ENCODE measurements around the gene EEF1G.

EEF1G gene

DNA sequence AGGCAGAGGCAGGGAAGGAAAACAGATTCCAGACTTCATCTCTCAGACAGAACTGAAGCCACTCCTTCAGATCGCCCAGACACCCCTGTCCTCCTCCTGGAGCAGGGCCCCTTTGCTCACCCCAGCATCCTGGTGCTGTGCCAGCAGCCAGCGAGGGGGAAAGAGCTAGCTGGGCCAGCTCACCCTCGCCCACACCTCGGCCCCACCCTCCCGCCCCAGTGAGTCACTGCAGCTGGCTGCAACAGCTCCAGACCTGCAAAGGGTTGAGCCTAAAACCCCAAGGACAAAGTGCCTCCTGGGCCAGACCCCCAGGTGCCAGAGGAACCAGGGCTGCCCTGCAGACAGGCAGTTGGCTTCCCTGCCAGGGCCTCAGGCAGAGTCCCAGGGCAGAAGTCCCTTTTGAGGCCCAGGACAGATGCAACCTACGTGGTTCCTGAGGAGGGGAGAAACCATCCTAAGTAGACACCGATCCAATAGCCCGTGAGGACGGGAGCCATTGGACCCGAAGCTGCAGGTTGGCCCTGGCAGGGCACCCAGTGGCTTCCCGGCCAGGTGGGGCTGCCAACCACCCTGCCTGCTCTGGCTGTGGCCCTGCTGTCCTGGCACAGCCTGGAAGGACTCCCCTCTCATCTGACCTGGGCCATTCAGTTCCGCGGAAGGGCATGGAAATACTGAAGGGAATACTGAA lies 34.3 kb downstream of the EEF1G start:
- DNase-seq (ENCODE audit: low spot score): no peak

DNA sequence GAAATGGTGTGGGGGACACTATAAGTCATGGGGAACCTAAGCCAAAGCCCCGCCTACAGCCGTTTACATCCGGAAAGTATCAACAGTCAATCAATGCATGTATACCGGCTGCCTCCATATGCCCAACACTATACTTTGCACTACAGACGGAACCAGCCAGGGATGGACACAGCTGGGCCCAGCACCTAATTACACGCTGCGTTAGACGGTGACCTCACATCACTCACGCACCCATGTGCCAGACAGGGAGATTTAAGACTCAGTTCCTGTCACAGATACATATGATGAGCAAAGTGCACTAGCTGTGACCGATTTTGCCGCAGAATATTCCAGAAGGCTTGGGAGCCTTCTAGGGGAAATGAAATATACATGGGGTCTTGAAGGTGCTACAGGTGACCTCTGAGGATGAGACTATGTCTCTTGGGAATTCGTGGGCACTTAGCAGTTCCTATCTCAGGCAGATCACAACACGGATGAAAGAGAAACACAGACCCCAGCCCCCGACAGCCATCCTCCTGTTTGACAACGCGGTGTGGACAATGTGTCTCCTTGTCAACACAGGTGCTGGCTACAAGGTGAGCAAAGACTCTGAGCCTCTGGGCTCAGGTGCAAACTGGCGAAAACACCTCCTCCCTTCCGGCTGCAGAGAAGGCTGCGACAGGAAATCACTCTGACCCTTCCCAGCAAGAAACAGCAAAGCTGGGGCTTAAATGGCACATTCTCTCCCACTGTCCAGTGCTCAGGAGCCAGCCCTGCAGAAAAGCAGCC lies 35.0 kb downstream of the EEF1G start:
- no peak for DNase-seq (ENCODE audit: low spot score)

DNA sequence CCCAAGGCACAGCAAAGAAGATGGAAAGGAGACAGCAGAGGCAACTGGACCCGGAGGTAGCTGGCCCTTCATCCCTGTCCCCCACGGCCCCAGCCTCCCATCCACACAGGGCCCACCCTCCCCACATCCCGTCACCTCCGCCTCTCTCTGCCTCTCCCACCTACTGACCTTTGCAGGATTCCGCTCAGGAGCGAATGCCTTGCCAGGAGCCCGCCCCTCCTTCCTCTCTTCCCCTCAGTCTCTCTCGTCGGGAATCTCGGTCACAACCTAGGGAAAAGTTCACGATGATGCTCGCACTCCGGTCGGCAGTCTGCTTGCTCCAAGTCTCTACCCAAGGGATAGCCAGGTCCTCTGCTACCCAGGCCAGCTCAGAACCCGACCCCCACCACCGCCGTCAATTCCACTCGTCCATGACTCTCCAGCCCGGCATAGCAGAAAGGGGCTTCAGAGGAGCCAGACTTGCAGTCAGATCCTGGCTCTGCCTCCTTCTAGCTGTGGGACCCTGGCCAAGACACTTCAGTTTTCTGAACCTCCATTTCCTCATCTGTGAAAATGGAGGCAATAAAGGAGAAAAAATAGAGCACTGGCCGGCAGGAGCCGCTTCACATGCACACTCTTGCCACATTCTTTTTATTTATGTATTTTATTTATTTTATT lies 37.3 kb downstream of the EEF1G start:
- no peak for DNase-seq (ENCODE audit: low spot score)

DNA sequence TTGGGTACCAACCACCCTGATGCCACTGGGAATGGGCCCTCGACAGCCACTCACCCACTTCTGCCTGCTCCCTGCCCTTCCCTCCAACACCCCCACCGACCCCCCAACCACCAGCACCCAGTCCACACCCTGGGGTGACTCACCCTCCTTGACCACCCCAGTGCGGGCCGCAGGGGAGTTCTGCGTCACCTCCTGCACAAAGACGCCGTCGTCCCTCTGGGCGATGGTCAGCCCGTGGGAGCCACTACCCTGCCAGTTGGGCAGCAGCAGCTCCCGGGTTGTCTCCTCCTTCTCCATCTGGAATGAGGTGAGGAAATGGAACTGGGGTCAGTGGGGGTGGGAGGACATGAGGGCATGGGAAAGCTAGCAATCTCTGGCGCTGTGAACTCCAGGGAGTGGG lies 37.9 kb downstream of the EEF1G start:
- no peak for DNase-seq (ENCODE audit: low spot score)

DNA sequence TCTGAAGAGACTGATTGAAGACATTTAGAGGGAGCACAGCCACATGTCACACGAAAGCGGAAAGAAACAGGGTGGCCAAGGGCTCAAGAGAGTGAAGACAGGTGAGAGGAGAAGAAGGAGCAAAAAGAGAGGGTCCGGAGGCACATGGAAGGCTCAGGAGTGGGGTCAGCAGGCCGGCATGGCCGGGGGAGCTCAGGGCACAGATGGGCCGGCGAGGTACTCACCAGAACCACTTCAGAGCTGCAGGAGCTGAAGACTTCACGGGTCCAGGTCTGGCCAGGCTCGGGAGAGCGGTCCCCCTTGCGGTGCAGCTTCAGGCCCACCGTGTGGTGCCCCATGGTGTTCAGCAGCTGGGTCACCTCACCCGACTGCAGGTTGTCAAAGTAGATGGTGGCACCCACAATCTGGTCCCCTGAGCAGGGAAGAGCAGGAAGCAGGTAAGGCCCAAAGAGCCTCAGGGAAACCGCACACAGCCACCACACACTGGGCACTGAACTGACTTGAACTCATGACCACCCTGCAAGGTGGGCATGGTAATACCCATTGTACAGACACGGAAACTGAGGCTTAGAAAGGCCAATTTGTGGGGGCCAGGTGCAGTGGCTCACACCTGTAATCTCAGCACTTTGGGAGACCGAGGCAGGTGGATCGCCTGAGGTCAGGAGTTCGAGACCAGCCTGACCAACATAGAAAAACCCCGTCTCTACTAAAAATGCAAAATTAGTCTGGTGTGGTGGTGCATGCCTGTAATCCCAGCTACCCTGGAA lies 38.7 kb downstream of the EEF1G start:
- DNase-seq (ENCODE audit: low spot score): no peak

DNA sequence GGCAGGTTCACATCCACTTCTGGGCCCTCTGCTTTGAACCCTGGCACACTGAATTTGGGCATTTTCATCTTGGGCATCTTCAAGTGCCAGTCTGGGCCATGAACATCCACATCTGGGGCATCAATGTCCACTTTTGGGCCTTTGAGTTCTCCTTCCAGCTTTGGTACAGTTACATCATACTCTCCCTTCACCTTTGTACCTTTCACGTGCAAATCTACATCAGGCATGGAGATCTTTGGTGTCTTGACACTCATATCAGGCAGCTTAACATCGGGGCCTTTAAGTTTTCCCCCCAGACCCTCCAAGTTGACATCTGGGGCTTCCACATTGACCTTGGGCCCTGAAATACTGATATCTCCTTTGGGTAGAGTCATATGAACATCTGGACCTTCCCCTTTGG lies 41.6 kb downstream of the EEF1G start:
- no peak for DNase-seq (ENCODE audit: low spot score)

DNA sequence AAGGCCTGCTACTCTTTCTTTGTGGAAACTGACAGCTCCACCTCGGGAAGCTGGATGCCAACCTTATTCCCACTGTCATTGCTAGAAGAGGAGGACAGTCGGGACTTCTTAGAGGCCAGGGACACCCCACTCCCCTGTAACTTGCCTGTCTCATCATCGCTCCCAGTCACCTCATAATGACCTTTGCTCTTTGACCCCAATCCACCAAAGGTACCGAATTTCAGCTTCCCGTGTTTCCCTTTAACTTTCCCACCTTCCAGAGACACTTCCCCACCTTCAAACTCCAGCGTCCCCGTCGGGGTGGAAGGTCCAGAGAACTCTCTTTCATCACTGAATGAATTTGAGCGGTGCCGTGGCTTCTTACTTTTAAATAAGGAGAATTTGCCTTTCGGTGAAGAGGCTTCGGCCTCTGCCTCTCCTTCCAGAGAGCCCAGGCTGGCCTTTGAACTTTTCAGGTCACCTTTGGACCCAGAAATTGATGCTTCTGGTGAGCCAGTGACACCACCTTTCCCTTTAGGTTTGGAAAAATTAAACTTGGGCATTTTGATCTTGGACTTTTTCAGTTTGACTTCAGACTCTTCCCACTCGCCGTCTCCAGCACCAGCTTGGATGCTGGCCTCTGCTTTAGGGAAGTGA lies 56.8 kb downstream of the EEF1G start:
- DNase-seq (ENCODE audit: low spot score): no peak

DNA sequence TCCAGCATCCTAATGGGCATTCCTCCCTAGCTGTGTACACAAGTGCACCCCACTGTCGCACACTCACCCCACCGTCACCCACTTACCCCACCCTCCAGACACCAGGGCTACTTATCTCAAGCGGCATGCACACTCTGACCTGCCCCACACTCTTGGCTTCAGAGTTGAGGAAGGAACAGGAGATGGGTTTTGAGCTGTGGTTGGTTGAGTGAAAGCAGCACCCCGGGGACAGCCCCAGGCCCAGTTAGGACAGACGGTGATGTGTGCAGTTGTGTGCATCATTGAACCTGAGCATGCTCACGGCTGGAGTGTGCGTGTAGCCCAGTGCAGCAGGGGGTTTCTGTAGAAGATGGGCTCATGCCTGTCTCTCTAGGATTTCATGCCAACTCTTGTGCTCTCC lies 59.5 kb downstream of the EEF1G start:
- no peak for DNase-seq (ENCODE audit: low spot score)

DNA sequence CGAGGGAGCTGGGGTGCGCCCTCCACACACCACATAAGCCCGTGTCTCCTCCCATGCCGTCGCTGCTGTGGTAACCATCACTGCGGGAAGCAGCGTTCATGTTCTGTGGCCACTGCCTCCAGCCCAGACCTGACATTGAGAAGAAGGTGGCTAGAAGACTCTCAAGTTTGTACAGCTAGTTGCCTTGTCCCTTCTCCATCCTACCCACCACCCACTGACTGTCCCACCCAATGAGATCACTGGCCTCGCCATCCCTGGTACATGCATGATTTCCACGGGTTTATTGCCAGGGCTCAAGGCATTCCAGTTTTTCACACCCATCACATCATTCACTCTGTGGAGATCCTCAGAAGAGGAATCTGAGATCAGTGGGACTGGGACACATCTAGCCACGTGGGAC lies 60.1 kb downstream of the EEF1G start:
- DNase-seq (ENCODE audit: low spot score): no peak

DNA sequence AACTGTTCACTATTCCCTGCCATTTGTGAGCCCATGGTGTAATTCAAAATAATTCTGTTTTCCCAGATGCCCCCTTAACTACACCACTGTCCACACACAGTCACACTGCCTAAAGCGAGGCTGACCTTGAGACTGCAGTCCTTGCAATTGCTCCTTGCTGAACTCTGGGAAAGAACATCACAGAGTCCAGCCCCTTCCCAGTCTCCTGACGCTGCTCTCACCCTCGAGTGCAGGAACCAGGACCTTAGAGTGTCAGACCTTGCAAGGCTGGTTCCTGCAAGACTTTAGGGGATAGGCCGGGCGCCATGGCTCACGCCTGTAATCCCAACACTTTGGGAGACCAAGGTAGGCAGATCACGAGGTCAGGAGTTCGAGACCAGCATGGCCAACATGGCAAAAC lies 60.7 kb downstream of the EEF1G start:
- DNase-seq (ENCODE audit: low spot score): no peak
